Epithelial cell of esophagus (primary cell): ENCODE data around the gene RPS6KA3.

Experiments used
- DNase-seq: peaks from one replicate; pipeline ENCODE4 v3.0.0; 2010; ENCODE audit warnings: low read depth
- H3K4me3 ChIP-seq: 2 replicates; pipeline ENCODE4 v1.5.1; 2011; ENCODE audit warnings: mild to moderate bottlenecking, low read length, control low read depth
- CTCF ChIP-seq: IDR thresholded peaks from 2 replicates; pipeline ENCODE4 v1.5.1; 2011; ENCODE audit warnings: low read depth, mild to moderate bottlenecking, low read length, control low read depth, inconsistent platforms; ENCODE audit not compliant: insufficient read depth; ENCODE audit errors: missing control alignments

The RPS6KA3 gene

DNA sequence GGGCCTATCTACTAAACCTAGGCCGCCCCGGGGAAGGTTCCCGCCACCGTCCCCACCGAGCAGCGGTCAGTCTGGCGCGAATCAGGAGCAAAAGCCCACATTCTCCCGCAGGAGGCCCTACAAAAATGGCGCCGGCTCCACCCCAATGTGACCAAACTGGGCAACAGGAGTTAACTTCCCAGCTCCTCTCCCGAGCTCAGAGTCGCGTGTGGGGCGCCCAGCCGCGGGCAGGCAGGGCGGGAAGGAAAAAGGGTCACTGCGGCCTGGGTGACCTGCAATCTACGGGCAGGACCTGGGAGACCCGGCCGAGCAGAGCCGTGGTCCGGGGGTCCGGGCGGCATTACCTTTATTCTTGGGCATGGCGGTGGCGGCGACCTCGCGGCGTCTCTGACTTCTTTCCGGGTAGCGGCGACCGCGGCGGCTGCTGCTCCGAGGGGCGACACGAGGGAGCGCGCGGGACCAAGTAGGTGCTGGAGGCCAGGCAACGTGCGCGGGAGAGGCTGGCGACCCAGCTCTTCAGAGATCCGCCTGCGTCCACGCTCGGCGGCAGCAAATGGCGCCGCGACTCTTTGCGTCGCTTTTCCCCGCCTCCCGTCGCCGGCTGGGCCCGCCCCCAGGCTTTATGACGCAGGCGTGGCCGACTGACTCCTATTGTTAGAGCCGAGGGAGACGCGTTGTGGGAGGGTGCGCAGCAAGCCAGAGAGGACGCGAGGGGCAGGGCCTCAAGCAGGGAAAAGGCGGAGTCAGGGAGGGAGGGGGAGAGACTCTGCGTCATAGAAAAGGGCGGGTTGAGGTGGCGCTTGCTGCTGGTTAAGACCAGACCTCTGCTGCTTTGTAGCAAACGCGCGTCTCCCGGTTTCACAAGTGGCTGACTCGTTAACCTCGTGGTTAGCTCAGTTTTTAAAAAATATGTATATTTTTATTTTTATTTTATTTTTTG lies 125.2 kb downstream of the RPS6KA3 start, which contains the start of gene EIF1AX:
TSS of gene EIF1AX (minus strand) at position 558 of the 940 bp plus-strand sequence. CDS start at position 360, 198 bp downstream.
- peak within 1 kb of the TSS; percentile 75 for H3K4me3 ChIP-seq
- no peak for TF ChIP-seq CTCF
- peak; percentile 97 for DNase-seq

DNA sequence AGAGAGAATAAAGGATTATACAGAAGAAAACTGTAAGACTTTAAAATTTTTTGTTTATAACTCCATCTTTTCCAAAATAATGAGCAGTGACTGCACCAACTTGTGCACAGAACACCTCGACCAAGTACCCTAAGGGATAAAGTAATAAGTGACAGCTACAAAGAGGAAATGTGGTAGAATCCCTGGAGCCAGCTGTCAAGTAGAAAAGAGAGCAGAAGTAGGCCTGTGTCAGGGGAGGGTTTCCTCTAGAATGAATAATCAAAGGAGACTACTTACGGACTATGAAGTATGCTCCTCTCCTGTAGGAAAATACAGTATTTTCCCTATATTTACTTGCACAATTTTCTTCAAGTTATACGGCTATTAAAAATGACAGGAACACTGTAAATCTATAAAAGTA lies 126.3 kb downstream of the RPS6KA3 start:
- no peak for TF ChIP-seq CTCF
- H3K4me3 ChIP-seq, result peak overlapping the region; percentile 75
- DNase-seq, result no peak

- peak overlapping the region; percentile 75 for H3K4me3 ChIP-seq
- DNase-seq, result peak; percentile 61
- TF ChIP-seq CTCF, result no peak
Observed at GRCh38 chrX:20139966-20140365, 126.7 kb downstream of the RPS6KA3 start.

DNA sequence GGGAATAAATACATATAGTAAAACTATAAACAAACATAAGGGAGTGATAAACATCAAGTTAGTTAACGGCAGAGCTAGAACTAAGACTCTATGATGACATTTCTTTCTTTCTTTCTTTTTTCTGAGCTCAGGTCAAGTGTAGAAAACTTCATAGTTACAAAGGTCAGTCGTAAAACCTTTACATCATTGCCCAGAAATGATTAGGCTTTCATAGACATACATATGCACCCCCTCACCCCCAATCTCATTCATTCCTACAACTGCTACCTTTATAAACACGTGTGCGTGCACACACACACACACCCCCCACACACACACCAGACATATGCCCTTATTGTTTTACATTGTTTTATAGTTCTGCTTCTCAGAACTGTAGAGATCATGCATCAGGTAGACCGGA lies 130.8 kb downstream of the RPS6KA3 start:
- DNase-seq, result no peak
- no peak overlapping the region for H3K4me3 ChIP-seq
- TF ChIP-seq CTCF, result no peak

DNA sequence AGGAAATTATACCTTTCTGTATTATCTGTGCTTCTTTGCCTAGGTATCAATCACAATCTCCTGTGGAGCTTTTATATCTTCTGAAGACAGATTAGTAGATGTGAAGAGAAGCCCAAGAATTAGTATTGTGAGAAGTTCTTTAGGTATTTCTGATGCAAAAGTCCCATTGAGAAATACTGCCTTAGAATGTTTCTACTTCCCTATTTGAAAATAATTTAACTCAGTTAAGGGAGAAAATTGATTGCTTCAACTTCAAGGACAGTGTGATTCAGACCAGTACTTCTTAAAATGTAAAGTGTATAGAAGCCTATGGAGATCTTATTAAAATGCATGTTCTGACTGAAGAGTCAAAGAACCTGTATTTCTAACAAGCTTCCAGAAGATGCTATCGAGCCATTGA lies 134.0 kb downstream of the RPS6KA3 start:
- no peak for DNase-seq
- TF ChIP-seq CTCF, result no peak
- no peak overlapping the region for H3K4me3 ChIP-seq

DNA sequence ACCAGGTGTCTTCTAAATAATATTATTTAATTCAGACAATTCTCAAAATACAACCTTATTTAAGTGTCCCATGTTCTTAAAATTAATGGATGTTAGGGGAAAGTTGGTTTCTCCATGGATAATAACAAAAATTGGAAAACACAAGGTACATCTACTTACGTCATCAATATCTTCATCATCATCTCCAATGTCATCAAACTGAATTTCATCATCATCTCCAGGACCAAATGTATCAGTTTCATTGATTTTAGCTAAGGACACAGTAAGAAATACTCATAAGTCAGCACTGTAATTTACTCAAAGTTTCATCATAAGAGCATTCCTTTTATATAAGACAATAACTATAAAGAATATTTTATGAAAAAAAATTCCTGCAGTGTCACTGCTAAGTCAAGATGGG lies 136.4 kb downstream of the RPS6KA3 start:
- TF ChIP-seq CTCF, result no peak
- H3K4me3 ChIP-seq, result no peak overlapping the region
- DNase-seq, result no peak
